Measurements from ENCODE around the gene DDX23.

The DDX23 gene

GRCh38 chr12:48828841-48829575, 23.0 kb downstream of the DDX23 start:
- H3K27me3 ChIP-seq (ENCODE audit: control insufficient read depth, low read length) = no peaks in the 10 kb centered on the region
- no peaks in the 10 kb centered on the region for H3K9me3 ChIP-seq (ENCODE audit: control insufficient read depth, insufficient read depth, low read length)
- no peak overlapping the region for H3K27ac ChIP-seq (ENCODE audit: low read depth, low read length)
- H3K4me1 ChIP-seq (ENCODE audit: control insufficient read depth, low read length) = peaks cover 7% of the 10 kb centered on the region
- H3K4me3 ChIP-seq (ENCODE audit: low read length) = no peak overlapping the region
- no peaks in the 10 kb centered on the region for H3K79me2 ChIP-seq (ENCODE audit: control insufficient read depth, low read length)
- 0 out of 2 replicates have a peak, but pooled peaks cover 4% of the 10 kb centered on the region for H3F3A ChIP-seq (ENCODE audit: control insufficient read depth, insufficient read depth)
- TF ChIP-seq CTCF (IDR thresholded peaks at IDR 0.05; ENCODE audit: low read depth, low read length, poor library complexity, severe bottlenecking) = no peak
- no peak for TF ChIP-seq EZH2phosphoT487 (IDR thresholded peaks at IDR 0.05; ENCODE audit: borderline replicate concordance, low read length)
- no peak overlapping the region for H3K4me2 ChIP-seq (ENCODE audit: low read length)
- peaks cover 61% of the 10 kb centered on the region for H3K36me3 ChIP-seq (ENCODE audit: control insufficient read depth, low read length)
- no peaks in the 10 kb centered on the region; the same call in 1 of the 2 replicates for H4K20me1 ChIP-seq (ENCODE audit: control insufficient read depth, insufficient read depth, low read depth, low read length)
- no peaks in the 10 kb centered on the region for H3K9me2 ChIP-seq (replicated peaks; ENCODE audit: control insufficient read depth, low read length)

- H3K27ac ChIP-seq (ENCODE audit: low read depth, low read length) = no peak overlapping the region
- no peaks in the 10 kb centered on the region for H3K9me2 ChIP-seq (replicated peaks; ENCODE audit: control insufficient read depth, low read length)
- H3K4me1 ChIP-seq (ENCODE audit: control insufficient read depth, low read length) = peaks cover 11% of the 10 kb centered on the region
- H3K9me3 ChIP-seq (ENCODE audit: control insufficient read depth, insufficient read depth, low read length) = no peaks in the 10 kb centered on the region
- no peaks in the 10 kb centered on the region for H3K79me2 ChIP-seq (ENCODE audit: control insufficient read depth, low read length)
- H4K20me1 ChIP-seq (ENCODE audit: control insufficient read depth, insufficient read depth, low read depth, low read length) = no peaks in the 10 kb centered on the region; the same call in 1 of the 2 replicates
- H3K4me3 ChIP-seq (ENCODE audit: low read length) = no peak overlapping the region
- H3K36me3 ChIP-seq (ENCODE audit: control insufficient read depth, low read length) = peaks cover 54% of the 10 kb centered on the region
- H3K27me3 ChIP-seq (ENCODE audit: control insufficient read depth, low read length) = no peaks in the 10 kb centered on the region
- H3F3A ChIP-seq (ENCODE audit: control insufficient read depth, insufficient read depth) = 0 out of 2 replicates have a peak, but pooled peaks cover 4% of the 10 kb centered on the region
- H3K4me2 ChIP-seq (ENCODE audit: low read length) = no peak overlapping the region
- no peak for TF ChIP-seq CTCF (IDR thresholded peaks at IDR 0.05; ENCODE audit: low read depth, low read length, poor library complexity, severe bottlenecking)
- no peak for TF ChIP-seq EZH2phosphoT487 (IDR thresholded peaks at IDR 0.05; ENCODE audit: borderline replicate concordance, low read length)
Measured at GRCh38 chr12:48828293-48828692, 23.7 kb downstream of the DDX23 start.

GRCh38 chr12:48827513-48828096, 24.4 kb downstream of the DDX23 start:
- Histone ChIP-seq H3K9me3 (ENCODE audit: control insufficient read depth, insufficient read depth, low read length) (no peaks in the 10 kb centered on the region), H3K4me1 (ENCODE audit: control insufficient read depth, low read length) (peaks cover 11% of the 10 kb centered on the region), H3K79me2 (ENCODE audit: control insufficient read depth, low read length) (no peaks in the 10 kb centered on the region), H3K27ac (ENCODE audit: low read depth, low read length) (no peak overlapping the region), H4K20me1 (ENCODE audit: control insufficient read depth, insufficient read depth, low read depth, low read length) (no peaks in the 10 kb centered on the region), H3K27me3 (ENCODE audit: control insufficient read depth, low read length) (no peaks in the 10 kb centered on the region), H3F3A (ENCODE audit: control insufficient read depth, insufficient read depth) (0 out of 2 replicates have a peak, but pooled peaks cover 4% of the 10 kb centered on the region), H3K4me2 (ENCODE audit: low read length) (no peak overlapping the region), H3K9me2 (replicated peaks; ENCODE audit: control insufficient read depth, low read length) (no peaks in the 10 kb centered on the region), H3K36me3 (ENCODE audit: control insufficient read depth, low read length) (peaks cover 47% of the 10 kb centered on the region), H3K4me3 (ENCODE audit: low read length) (no peak overlapping the region)
- TF ChIP-seq CTCF (IDR thresholded peaks at IDR 0.05; ENCODE audit: low read depth, low read length, poor library complexity, severe bottlenecking) (no peak), EZH2phosphoT487 (IDR thresholded peaks at IDR 0.05; ENCODE audit: borderline replicate concordance, low read length) (no peak)

Measured in DOHH2 (cell line).